Dedifferentiated amniotic fluid mesenchymal stem cell (primary cell): ENCODE results near the gene TMPRSS9.
"Not testable (repeated sequence)": the region's sequence is repeated elsewhere in the genome, so short reads cannot be mapped to it uniquely, and the experiment has no call there.

Experiments used
- DNase-seq: peaks from one replicate; pipeline ENCODE4 v3.0.0-alpha.2; 2016; ENCODE audit errors: extremely low spot score

The TMPRSS9 gene

GRCh38 chr19:2458776-2459175, 98.7 kb downstream of the TMPRSS9 start:
- not testable (repeated sequence) for DNase-seq

GRCh38 chr19:2460245-2460644, 100.2 kb downstream of the TMPRSS9 start:
- no peak for DNase-seq

GRCh38 chr19:2461751-2462634, 101.9 kb downstream of the TMPRSS9 start:
- no peak for DNase-seq

GRCh38 chr19:2462635-2463421, 102.8 kb downstream of the TMPRSS9 start:
- peak; percentile 91 for DNase-seq

GRCh38 chr19:2463694-2464093, 103.6 kb downstream of the TMPRSS9 start:
- DNase-seq = not testable (repeated sequence)

- DNase-seq = no peak
Measured at GRCh38 chr19:2464389-2464788, 104.3 kb downstream of the TMPRSS9 start.

- no peak for DNase-seq
Measured at GRCh38 chr19:2468596-2468995, 108.5 kb downstream of the TMPRSS9 start.

- peak; percentile 20 for DNase-seq
Measured at GRCh38 chr19:2469102-2469914, 109.2 kb downstream of the TMPRSS9 start.

GRCh38 chr19:2469915-2470200, 109.8 kb downstream of the TMPRSS9 start:
- not testable (repeated sequence) for DNase-seq

- peak; percentile 76 for DNase-seq
Measured at GRCh38 chr19:2474232-2475017, 114.4 kb downstream of the TMPRSS9 start.

- DNase-seq = peak; percentile 28
Measured at GRCh38 chr19:2475018-2475701, 115.1 kb downstream of the TMPRSS9 start.
